NOMO-1 treated with DMSO at 0.1 percent for 48 hours (cell line): ENCODE results near the gene PTCD2.

Experiments
- DNase-seq: peaks from one replicate; lab custom pipeline; 2025; ENCODE audit not compliant: unreplicated experiment; lab: John Stamatoyannopoulos, UW

PTCD2 gene

GRCh38 chr5:72338689-72339209 lies 18.6 kb downstream of the PTCD2 start:
- no peak for DNase-seq

DNA sequence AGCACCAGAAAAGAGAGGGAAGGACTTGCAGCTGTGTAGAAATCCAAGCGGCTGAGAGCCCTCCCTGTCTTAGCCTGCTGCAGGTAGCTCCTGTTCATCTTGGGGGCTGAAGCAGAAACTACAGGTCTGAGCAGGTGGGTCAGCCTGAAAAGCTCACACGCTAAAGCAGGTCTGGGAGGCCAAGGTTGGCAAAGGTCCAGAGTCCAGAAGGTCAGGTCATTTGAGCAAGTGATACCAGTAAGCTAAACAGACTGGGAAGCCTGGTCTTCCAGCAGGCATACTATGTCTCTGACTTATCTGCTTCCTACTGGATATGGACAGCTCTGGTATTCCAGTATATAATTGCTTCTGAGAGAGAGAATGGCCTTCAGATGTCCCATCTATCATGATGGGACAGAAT lies 26.2 kb downstream of the PTCD2 start:
- DNase-seq: no peak

GRCh38 chr5:72347801-72348308 lies 27.7 kb downstream of the PTCD2 start:
- no peak for DNase-seq

DNA sequence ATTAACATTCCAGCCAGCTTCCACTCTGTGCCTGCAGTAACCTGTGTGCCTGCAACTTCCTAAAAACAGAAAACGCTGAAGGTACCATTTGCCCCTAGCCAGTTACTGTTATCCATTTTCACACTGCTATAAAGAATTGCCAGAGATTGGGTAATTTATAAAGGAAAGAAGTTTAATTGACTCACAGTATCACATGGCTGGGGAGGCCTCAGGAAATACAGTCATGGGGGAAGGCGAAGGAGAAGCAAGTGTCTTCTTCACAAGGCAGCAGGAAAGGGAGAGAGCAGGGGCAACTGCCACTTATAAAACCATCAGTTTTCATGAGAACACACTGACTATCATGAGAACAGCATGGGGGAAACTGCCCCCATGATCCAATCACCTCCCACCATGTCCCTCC lies 31.2 kb downstream of the PTCD2 start:
- no peak for DNase-seq

DNA sequence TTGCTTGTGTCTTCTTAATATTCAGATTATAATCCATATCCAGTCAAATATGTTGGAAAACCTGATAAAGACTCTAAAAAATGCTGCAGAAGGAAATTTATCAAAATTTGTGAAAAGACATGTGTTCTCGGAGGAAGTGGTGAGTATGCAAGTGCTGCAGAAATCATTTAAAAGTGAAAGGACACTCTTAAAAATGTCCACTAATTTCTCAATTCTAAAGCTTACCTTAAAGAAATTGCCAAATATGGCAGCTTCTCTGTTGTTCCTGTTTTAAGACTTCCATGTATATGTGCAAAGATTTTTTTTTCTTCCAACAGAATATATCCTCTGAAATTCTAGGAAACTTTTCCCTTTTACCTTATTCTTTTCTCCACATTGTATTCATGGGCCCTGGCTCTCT lies 32.4 kb downstream of the PTCD2 start:
- DNase-seq: peak; percentile 52

DNA sequence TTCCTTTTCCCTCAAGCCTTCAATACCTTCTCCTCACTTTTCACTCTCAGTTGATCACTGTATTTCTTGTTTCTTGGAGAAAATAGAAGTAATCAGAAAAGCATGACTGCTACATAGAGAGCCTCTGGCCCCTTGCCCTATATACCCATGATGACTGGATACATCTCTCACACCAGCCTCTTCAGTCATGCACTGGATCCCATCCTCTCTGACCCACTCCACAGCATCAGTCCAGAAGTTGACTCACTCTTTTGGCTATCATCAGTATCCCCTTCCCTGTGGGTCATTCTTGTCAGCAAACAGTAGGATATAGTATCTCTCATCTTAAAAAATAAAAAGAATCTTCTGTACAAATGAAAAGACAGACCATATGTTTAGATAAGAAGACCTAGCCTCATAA lies 32.9 kb downstream of the PTCD2 start:
- DNase-seq: no peak

- DNase-seq: no peak
These were observed 35.6 kb downstream of the PTCD2 start for GRCh38 chr5:72355706-72356299.

GRCh38 chr5:72356361-72356760 lies 36.2 kb downstream of the PTCD2 start:
- no peak for DNase-seq

DNA sequence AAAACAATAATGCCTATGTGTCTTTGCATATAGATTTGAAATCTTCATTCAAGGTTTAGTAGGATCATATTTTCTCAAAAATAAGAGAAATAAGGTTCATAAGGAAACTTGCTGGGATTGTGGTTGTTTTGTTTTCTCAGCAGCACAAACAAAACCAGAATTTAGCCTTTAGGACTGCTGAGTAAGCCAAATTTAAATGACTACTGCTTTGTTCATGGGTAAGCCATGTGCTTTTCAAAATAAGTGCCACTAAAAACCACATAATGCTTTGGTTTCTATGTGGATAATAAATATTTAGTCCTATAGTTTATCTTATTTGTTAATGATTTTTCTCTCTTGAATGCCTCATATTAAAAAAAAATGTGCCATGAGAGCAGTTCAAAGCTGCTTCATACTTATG lies 38.8 kb downstream of the PTCD2 start:
- DNase-seq: no peak

DNA sequence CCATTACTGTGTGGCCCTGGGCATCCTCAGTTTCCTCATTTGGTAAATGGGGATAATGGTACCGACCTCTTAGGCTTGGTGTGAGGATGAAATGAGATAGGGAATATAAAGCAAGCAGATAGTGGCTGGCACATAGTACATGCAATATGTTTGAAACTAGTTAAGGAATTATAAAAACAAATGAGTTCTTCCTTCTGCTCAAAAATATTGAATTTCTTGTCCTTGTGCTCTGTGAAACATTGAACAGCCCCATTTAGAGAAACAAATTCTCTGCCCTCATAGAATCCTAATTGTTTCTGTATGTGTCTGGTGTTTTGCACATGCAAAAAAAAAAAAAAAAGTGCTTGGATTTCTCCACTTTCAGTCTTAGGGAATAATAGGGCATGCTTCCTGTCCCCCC lies 39.7 kb downstream of the PTCD2 start:
- no peak for DNase-seq

GRCh38 chr5:72363166-72363802 lies 43.1 kb downstream of the PTCD2 start:
- DNase-seq: no peak

- DNase-seq: no peak
These were observed 44.0 kb downstream of the PTCD2 start for GRCh38 chr5:72364171-72364570.

DNA sequence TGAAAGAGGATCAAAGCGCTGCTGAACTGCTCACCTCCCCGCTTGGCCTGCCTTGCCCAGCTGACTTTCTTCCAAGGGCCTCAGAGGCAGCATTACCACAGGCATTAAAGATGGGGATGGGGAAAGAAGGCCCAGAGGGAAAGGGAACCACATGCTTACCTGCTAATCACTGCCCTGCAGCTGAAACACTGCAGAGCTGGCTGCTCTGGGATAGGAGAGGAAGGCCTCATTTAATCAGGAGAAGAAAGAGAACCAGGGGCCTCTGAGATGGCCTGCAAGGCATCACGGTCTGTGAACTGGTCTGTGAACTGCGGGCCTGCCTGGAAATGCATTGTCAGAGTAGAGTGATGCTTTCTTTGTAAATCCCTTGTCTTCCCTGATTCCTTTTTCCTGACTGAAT lies 44.8 kb downstream of the PTCD2 start:
- no peak for DNase-seq

- DNase-seq: peak; percentile 87
These were observed 46.3 kb downstream of the PTCD2 start for GRCh38 chr5:72366324-72366976.

DNA sequence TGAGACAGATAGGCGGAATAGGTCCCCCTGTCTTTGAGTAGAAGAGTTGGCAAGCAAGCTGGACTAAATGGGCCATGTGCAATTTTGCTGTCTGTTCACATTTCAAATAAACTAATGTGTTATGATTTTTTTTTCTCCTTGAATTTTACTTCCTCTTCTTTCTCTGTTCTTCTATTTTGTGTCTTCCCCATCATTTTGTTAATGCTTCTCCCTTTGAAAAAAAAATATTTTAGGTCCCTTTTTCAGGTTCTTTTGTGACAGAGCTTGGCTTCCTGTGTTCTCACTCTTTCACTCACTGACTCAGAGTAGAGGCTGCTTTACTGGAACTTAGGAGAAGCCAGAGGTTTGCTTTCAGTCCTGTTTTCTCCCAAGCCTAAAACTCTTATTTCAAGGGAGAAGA lies 48.1 kb downstream of the PTCD2 start:
- DNase-seq: peak; percentile 65

GRCh38 chr5:72369301-72369700 lies 49.1 kb downstream of the PTCD2 start:
- DNase-seq: no peak

DNA sequence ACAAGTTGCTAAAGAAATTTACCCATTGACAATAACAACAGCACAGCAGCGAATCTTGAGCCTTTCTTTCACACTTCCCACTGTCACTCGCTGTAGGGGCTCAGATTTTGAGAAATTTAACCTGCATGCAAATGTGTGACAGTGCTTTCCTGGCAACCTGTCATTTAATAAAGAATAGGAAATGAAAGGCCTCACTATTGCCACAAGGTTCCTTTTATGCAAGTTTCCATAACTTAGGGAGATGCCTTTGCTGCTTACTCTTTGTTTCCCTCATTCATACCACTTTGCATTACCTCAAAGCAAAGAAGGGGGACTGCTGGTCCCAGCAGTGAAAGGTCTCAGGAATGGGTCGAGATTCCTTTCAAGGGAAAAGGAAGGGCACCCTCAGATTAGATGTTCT lies 49.5 kb downstream of the PTCD2 start:
- DNase-seq: peak; percentile 24

- peak; percentile 47 for DNase-seq
These were observed 52.2 kb downstream of the PTCD2 start for GRCh38 chr5:72372331-72372730.

DNA sequence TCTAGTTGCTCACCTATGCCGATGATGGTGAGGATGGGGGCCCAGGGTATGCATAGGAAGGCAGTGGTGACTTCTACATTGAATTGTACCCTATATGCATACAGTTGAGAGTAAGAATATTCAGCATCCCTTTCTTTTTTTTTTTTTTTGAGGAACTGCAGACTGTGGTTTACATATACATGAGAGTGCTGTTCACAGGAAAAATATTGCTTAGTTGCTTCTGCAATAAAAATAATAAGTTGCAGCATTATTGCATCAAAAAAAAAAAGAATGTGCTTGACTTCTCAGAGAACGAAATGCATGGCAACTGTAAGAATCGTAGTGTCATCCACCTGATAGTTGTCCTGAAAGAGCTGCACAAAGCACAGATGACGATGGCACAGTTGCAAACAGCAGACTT lies 52.8 kb downstream of the PTCD2 start:
- DNase-seq: peak; percentile 58

DNA sequence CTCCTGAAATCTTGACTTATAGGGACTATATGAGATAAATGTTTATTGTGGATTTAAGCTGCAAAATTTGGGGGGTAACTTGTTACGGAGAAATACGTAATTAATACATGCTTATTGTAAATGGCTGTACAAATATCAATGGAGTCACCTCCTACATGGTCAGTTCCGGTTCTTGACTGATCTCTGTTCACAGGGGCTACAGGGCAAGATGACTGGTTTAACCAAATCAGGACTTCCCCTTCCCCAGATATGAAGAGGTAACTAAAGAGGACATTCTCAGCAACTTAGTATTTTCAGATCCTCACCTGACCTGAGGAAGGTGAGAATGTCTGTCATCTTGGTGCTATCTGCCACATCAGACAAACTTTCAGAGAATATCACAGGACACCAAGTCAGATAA lies 54.7 kb downstream of the PTCD2 start:
- DNase-seq: no peak

DNA sequence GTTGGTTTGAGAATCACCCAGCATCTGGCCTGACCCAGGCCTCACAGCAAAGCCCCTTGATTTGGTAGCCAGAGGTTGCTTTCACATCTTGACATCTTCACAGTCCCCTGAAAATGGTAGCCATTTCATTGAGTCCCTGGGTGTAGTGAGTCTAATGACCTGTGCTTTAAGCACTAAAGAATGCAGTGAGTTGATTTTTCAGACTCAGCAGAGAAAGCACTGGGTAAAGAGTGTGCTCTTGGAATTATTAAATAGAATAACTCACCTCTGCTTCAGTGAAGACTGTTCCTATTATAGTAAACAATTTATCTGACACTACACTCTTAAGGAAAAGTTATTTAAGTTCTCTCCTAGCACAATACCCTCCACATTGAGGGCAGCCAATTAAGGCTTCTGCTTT lies 56.2 kb downstream of the PTCD2 start:
- DNase-seq: no peak
